Endothelial cell (in vitro differentiated cells): ENCODE results near the gene FGF12. TPM values are rescaled to one million over a fixed set of nuclear protein-coding genes. Genes with fewer than 3 reads are reported as not detected.
A peak's percentile ranks its signal among the peaks of the same experiment; 100 is the strongest.

ENCODE experiments used
- DNase-seq: peaks from one replicate; pipeline ENCODE4 v3.0.0; 2021; ENCODE audit warnings: low spot score
- H3K27ac Mint-ChIP-seq: one replicate; pipeline ENCODE4 v1.8.0; 2021; ENCODE audit warnings: mixed read lengths, inconsistent platforms; ENCODE audit not compliant: unreplicated experiment
- H3K27me3 Mint-ChIP-seq: one replicate; pipeline ENCODE4 v1.8.0; 2021; ENCODE audit warnings: mild to moderate bottlenecking, moderate library complexity, mixed read lengths, inconsistent platforms; ENCODE audit not compliant: unreplicated experiment
- H3K36me3 Mint-ChIP-seq: one replicate; pipeline ENCODE4 v1.8.0; 2021; ENCODE audit warnings: mild to moderate bottlenecking, low read depth, mixed read lengths, inconsistent platforms; ENCODE audit not compliant: unreplicated experiment
- H3K4me1 Mint-ChIP-seq: one replicate; pipeline ENCODE4 v1.8.0; 2021; ENCODE audit warnings: mild to moderate bottlenecking, mixed read lengths, inconsistent platforms; ENCODE audit not compliant: unreplicated experiment
- H3K4me3 Mint-ChIP-seq: one replicate; pipeline ENCODE4 v1.8.0; 2021; ENCODE audit warnings: mild to moderate bottlenecking, mixed read lengths, inconsistent platforms; ENCODE audit not compliant: unreplicated experiment
- H3K9me3 Mint-ChIP-seq: one replicate; pipeline ENCODE4 v1.8.0; 2021; ENCODE audit warnings: mixed read lengths, inconsistent platforms; ENCODE audit not compliant: unreplicated experiment
- total RNA-seq: library from RNA; stranded (reverse); fragmentation: NEBNext Ultra II Directional; extraction: Animal tissue kit (Norgen Biotek cat#: 25700); gene quantifications from one replicate; pipeline ENCODE4 v1.2.1, GENCODE V29; 2021; ENCODE audit not compliant: unreplicated experiment
- TF ChIP-seq, protein P1 (sequence below): fragments of 200-600 bp; sonication (generic); IDR thresholded peaks from one replicate; pipeline ENCODE4 v1.5.0; 2021; ENCODE audit warnings: antibody characterized with exemption; ENCODE audit not compliant: unreplicated experiment

FGF12 gene
- total RNA-seq, 1 donor from 2014 or later: 19.1 TPM

DNA sequence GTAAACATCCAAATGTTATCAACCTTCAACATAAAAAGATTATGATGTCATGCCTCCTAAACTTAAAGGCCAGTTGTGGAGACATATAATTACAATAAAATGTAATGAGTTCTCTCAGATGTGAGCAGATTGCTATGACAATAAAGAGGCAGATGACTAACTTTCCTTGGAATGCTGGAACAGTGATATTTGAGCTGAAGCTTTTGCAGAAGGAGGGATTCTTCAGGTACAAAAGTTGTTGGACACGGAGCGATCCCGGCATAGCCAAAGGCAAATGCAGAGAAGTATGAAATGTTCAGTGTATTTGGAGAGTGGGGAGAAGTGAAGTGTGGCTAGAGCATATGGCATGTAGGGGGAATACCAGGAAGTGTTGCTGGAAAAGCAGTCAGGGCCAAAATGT is 520.1 kb downstream of the FGF12 start:
- no peaks in the 10 kb centered on the region for H3K27me3 Mint-ChIP-seq
- H3K4me1 Mint-ChIP-seq: peaks cover 10% of the 10 kb centered on the region
- H3K27ac Mint-ChIP-seq: no peak overlapping the region
- no peaks in the 10 kb centered on the region for H3K36me3 Mint-ChIP-seq
- H3K9me3 Mint-ChIP-seq: no peaks in the 10 kb centered on the region
- no peak for DNase-seq
- no peak overlapping the region for H3K4me3 Mint-ChIP-seq
- TF ChIP-seq, protein P1, sequence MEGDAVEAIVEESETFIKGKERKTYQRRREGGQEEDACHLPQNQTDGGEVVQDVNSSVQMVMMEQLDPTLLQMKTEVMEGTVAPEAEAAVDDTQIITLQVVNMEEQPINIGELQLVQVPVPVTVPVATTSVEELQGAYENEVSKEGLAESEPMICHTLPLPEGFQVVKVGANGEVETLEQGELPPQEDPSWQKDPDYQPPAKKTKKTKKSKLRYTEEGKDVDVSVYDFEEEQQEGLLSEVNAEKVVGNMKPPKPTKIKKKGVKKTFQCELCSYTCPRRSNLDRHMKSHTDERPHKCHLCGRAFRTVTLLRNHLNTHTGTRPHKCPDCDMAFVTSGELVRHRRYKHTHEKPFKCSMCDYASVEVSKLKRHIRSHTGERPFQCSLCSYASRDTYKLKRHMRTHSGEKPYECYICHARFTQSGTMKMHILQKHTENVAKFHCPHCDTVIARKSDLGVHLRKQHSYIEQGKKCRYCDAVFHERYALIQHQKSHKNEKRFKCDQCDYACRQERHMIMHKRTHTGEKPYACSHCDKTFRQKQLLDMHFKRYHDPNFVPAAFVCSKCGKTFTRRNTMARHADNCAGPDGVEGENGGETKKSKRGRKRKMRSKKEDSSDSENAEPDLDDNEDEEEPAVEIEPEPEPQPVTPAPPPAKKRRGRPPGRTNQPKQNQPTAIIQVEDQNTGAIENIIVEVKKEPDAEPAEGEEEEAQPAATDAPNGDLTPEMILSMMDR: no peak

DNA sequence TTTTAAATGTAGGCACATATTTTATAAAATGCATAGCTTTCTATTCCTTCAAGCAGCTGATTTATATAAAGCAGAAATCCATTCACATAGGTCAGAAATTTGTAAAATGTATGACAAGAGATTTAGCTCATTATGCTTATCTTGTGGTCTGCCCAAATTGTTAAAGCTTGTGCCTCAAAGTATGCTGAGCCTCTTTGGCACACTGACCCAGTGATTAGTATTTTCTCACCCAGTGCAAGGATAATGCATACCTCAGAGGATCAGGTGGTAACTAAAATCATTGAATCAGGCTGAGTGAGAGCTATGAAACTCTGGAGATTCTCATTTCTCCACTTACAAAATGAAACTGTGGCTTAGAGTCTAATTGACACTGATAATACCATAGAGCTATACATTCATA is 533.3 kb downstream of the FGF12 start:
- H3K4me1 Mint-ChIP-seq: no peaks in the 10 kb centered on the region
- H3K9me3 Mint-ChIP-seq: no peaks in the 10 kb centered on the region
- H3K4me3 Mint-ChIP-seq: no peak overlapping the region
- TF ChIP-seq, protein P1: no peak
- DNase-seq: no peak
- H3K27me3 Mint-ChIP-seq: no peaks in the 10 kb centered on the region
- H3K36me3 Mint-ChIP-seq: no peaks in the 10 kb centered on the region
- no peak overlapping the region for H3K27ac Mint-ChIP-seq

DNA sequence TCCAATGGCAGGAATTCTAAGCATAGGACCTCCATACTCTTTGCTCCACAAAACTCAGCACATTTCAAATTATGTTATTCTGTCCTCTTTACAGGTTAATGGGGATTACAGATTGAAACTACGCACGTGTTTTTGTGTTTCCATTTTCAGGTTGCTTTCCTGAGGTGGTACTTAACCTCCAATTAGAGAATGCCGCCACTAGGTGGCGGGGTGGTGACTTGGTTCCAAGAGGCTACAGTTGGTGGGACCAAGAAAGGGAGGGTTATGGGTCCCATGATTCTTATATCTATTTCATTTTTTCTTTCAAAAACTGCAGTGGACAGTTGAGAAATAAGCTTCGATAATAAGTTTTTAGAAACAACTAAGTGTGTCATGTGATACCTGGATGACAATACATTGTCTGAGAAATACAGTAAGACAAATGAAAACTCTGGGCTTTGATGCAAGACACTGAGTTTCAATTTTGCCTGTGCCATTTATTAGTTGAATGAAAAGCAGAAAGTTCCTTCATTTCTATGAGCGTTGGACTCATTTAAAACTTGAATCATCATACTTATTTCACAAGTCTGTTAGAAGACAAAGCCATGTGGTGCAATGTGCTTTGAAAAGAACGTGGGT is 539.0 kb downstream of the FGF12 start:
- TF ChIP-seq, protein P1: peak; percentile 90
- no peaks in the 10 kb centered on the region for H3K27me3 Mint-ChIP-seq
- peaks cover 3% of the 10 kb centered on the region for H3K4me1 Mint-ChIP-seq
- H3K27ac Mint-ChIP-seq: no peak overlapping the region
- DNase-seq: peak; percentile 70
- no peak overlapping the region for H3K4me3 Mint-ChIP-seq
- no peaks in the 10 kb centered on the region for H3K36me3 Mint-ChIP-seq
- no peaks in the 10 kb centered on the region for H3K9me3 Mint-ChIP-seq

DNA sequence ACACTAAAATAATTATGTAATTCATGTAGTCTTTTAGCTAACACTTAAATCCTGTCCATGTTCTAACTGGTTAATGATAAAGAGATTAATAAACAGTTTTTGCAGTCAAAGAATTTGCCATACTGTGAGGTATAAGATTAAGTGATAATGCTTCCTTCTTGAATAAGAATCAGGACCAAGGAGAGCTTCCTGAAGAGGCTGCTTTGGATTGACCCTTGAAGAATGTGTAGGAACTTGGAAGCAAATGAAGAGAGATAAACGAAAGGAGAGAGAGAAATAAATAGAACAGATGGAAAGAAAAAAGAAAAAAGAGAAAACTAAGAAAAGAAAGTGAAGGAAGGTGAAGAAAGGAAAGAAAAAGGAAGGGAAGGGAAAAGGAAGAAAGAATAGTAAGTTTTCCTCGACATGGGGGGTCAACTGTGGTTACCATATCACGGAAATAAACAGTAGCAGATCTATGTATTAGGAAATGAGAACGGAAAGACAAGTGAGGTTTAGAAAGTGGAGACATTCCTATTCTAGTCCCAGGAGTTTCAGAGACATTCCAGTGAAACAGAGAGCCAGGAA is 539.8 kb downstream of the FGF12 start:
- H3K9me3 Mint-ChIP-seq: no peaks in the 10 kb centered on the region
- no peak for DNase-seq
- H3K27ac Mint-ChIP-seq: no peak overlapping the region
- TF ChIP-seq, protein P1: no peak
- peaks cover 3% of the 10 kb centered on the region for H3K4me1 Mint-ChIP-seq
- no peak overlapping the region for H3K4me3 Mint-ChIP-seq
- H3K36me3 Mint-ChIP-seq: no peaks in the 10 kb centered on the region
- no peaks in the 10 kb centered on the region for H3K27me3 Mint-ChIP-seq

DNA sequence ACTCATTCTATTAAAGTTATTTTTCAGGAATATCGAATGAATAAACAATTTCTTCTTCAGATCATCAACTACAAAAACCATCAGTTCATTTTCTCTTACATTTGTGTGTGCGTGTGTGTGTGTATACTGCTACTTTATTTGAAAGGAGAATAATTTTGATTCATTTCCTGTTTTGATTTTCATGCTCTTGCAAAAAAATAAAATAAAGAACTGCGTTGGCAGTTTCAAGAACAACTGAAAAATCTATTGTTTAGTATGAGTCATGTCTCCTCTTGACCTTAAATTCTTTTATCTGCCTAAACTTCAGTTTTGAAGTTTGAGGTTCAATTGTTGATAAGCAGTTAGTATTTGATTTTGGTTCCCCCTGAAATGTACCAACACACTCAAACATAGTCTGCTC is 540.8 kb downstream of the FGF12 start:
- no peak overlapping the region for H3K27ac Mint-ChIP-seq

More for the DNA sequence above, 540.8 kb downstream of the FGF12 start:
- Mint-ChIP-seq H3K9me3 (no peaks in the 10 kb centered on the region), H3K27me3 (no peaks in the 10 kb centered on the region), H3K4me1 (peaks cover 3% of the 10 kb centered on the region), H3K36me3 (no peaks in the 10 kb centered on the region), H3K4me3 (no peak overlapping the region)
- DNase-seq: no peak
- TF ChIP-seq, protein P1: no peak
